AG10803 (cell line): Measurements from ENCODE around the gene MEX3C.

Experiments used
- DNase-seq: peaks from one replicate; pipeline ENCODE4 v3.0.0; 2010; ENCODE audit warnings: low read depth
- H3K4me3 ChIP-seq: 2 replicates; pipeline ENCODE4 v1.5.1; 2011; ENCODE audit warnings: mild to moderate bottlenecking, low read length, control low read depth
- TF ChIP-seq, protein P1 (sequence below): conservative IDR thresholded peaks from 2 replicates; pipeline ENCODE4 v1.5.1; 2011; ENCODE audit warnings: mild to moderate bottlenecking, low read length, control low read depth, inconsistent platforms

MEX3C gene

DNA sequence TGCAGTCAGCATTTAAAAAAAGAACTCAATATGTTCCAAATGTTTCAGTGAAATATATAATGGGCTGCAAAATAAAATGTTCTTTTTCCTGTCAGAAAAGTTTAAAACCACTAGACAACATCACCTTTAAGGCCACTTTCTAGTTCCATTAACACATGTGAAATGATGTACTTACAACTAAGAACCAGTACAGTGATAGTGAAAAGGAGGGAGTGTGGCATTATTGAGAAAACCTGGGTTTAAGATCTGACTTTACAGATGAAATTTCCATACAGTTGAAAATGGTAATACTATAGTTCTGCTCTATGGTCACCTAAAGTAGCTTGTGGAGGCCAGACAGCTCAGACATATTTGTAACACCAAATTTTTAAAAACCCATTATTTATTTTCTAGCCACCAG lies 14.7 kb downstream of the MEX3C start:
- no peak overlapping the region for H3K4me3 ChIP-seq
- no peak for DNase-seq
- TF ChIP-seq, protein P1, sequence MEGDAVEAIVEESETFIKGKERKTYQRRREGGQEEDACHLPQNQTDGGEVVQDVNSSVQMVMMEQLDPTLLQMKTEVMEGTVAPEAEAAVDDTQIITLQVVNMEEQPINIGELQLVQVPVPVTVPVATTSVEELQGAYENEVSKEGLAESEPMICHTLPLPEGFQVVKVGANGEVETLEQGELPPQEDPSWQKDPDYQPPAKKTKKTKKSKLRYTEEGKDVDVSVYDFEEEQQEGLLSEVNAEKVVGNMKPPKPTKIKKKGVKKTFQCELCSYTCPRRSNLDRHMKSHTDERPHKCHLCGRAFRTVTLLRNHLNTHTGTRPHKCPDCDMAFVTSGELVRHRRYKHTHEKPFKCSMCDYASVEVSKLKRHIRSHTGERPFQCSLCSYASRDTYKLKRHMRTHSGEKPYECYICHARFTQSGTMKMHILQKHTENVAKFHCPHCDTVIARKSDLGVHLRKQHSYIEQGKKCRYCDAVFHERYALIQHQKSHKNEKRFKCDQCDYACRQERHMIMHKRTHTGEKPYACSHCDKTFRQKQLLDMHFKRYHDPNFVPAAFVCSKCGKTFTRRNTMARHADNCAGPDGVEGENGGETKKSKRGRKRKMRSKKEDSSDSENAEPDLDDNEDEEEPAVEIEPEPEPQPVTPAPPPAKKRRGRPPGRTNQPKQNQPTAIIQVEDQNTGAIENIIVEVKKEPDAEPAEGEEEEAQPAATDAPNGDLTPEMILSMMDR = no peak

DNA sequence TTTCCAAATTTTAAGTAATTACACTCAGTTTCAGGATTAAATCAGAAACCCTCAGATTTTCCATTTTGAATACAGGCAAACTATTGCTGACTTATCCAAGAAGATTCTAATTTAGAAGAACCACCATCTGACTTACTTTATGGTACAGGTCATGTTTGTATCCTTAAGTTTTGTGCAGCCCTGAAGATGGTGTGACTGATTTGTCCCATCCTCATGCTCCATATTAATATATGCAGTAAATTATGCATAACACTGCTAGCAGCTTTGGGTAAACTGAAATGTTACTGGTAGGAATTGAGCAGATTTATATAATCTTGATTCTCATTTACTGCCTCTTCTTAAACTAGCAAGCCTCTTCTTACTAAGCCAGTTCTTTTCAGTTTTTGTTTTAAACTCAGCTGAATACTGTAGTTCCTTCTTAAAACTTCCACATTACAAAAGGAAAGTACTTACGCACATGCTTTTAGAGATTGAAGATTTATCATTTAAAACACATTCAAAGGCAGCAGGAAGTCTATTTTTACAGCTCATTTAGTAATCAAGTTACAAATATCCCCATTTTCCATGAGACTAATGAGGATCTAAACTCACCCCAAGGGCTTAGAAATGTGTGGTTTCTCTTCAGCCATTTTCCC lies 25.7 kb downstream of the MEX3C start:
- no peak overlapping the region for H3K4me3 ChIP-seq

DNA sequence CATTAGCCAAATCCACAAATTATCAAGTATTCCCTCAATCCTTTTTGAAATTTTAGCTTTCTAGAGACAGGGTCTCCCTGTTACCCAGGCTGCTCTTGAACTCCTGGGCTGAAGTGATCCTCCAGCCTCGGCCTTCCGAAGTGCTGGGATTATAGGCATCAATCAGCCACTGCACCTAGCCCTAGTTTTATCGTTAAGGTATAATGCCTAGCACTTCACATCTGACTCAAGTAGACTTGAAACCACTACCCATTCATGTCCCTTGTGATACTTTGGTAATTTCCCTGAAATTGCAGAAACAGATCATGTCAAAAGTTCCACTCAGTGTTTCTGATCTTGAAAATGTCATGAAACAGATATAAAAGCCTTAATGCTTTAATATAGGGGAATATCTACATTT lies 26.3 kb downstream of the MEX3C start:
- H3K4me3 ChIP-seq = no peak overlapping the region
- TF ChIP-seq, protein P1 = no peak
- no peak for DNase-seq

More for the DNA sequence above, 25.7 kb downstream of the MEX3C start:
- no peak for DNase-seq
- TF ChIP-seq, protein P1 = no peak

DNA sequence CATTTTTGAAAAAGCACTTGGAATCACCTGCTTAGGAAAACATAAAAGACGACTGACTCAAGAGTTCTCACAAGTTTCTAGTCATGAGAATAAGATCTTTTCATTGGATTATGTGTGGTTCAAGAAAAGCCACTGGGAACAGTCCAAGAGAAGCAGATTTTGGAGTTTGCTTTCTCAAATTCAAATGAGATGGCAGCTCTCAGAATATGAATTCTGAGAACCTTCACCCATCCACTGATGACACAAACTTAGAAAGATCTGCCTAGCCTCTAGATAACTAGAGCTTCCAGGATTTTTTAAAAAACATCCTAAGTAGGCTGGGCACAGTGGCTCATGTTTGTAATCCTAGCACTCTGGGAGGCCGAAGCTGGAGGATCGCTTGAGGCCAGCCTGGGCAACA lies 26.8 kb downstream of the MEX3C start:
- TF ChIP-seq, protein P1 = no peak
- H3K4me3 ChIP-seq = no peak overlapping the region

DNA sequence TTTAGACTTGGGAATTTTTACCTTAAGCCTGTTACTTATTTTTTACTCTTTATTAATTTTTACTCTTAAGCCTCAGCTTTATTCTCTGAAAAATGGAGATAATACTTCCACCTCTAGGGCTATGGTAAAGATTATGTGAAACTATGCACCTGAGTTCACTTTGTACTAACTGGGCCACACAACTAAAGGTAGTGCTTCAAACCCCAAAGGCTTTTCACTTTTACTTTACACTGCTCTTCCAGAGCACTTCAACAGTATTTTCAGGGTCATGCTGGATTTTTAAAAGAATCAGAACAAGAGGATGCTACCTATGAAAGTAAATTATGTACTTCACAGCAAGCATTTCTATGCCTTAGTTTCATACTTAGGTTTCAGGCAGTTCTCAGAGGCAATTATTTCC lies 27.8 kb downstream of the MEX3C start:
- TF ChIP-seq, protein P1 = no peak
- no peak for DNase-seq
- no peak overlapping the region for H3K4me3 ChIP-seq

More for the DNA sequence above, 26.8 kb downstream of the MEX3C start:
- no peak for DNase-seq

DNA sequence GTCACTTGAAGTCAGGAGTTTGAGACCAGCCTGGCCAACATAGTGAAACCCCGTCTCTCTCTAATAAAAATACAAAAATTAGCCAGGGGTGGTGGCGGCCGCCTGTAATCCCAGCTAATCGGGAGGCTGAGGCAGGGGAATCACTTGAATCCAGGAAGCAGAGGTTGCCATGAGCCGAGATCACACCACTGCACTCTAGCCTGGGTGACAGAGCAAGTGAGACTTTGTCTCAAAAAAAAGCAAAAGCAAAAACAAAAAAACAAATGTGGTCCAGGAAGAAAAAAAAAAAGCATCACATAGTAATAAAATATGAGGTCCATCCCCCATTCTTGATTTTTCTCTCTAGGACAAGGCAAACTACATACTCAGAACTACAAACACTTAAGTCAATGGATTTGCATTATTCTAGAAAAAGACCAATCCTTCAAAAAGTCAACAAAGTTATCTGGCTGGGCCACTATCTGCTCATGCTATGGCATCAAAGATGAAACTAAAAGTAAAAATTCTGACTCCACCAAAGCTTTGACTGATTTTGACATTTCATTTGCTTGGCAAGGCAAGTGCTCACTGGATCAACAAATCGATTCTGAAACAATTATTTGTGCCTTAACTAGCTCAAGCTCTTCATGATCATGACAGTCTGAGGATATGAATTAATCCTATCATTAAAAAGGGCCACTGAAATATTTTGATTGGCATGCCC lies 28.4 kb downstream of the MEX3C start:
- no peak overlapping the region for H3K4me3 ChIP-seq
- no peak for DNase-seq
- TF ChIP-seq, protein P1 = no peak

DNA sequence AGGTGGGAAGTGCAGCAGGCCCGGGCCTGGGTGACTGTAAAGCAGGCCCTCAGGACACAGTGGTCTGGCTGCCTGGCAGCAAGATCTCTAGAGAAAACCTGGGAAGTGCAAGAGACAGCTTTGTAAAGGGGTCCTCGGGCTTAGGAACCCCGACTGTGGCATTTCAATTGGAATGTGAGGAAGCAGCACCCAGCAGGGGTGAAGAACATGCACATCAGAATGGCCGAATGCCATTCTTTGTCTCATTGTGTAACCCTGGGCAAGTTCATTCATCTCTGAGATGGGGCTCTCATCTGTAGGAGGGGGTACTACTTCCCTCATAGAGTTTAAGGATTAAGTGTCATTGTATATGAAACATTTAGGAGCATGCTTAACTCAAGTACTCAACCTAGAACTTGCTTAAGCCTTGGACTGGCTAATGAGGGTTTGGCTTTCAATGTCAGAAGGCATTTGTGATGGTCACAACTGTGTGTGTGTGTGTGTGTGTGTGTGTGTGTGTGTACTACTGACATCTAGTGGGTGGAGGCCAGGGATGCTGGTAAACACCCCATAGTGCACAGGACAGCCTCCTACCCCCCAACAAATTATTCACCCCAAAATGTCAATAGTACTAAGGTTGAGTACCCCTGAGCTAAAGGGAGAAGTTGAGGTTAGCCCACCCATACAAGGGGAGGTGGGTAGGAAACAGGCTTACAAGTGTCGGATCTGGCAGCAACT lies 29.3 kb downstream of the MEX3C start:
- DNase-seq = no peak
- TF ChIP-seq, protein P1 = no peak
- no peak overlapping the region for H3K4me3 ChIP-seq
